Endothelial cell of umbilical vein (primary cell): ENCODE results near the gene ZNF184. TPM values are rescaled to one million over a fixed set of nuclear protein-coding genes. Genes with fewer than 3 reads are reported as not detected.

Experiments
- BruUV-seq: library from RNA; stranded (reverse); fragments of 400-500 nt; replicated peaks from 2 replicates; lab custom pipeline; 2021; lab: Mats Ljungman, UMichigan
- CTCF ChIA-PET: fragments of 300-600, 350-600 bp; sonication (Branson Sonifier 250); formaldehyde crosslinking; loops from one replicate; lab custom pipeline; 2021; ENCODE audit warnings: antibody characterized with exemption, inconsistent platforms; lab: Charles Lee
- POLR2A ChIA-PET: fragments of 300-600, 350-600 bp; sonication (Branson Sonifier 250); formaldehyde crosslinking; loops from one replicate; lab custom pipeline; 2021; ENCODE audit warnings: antibody characterized with exemption, inconsistent platforms; lab: Charles Lee
- DNase-seq: peaks from one replicate; pipeline ENCODE4 v3.0.0-alpha.2; 2011; ENCODE audit warnings: low read depth, low spot score
- FAIRE-seq: peaks from 2 replicates; lab custom pipeline; 2011; peaks lifted over from hg19 to GRCh38; lab: Jason Lieb, UNC
- H2AFZ ChIP-seq: 2 replicates; pipeline ENCODE4 v1.6.0; 2012; ENCODE audit warnings: low read depth, low read length, control low read depth, inconsistent platforms
- H3K27ac ChIP-seq: 2 replicates; pipeline ENCODE4 v1.5.1; 2011; ENCODE audit warnings: low read depth, mild to moderate bottlenecking, control low read depth, low read length, moderate library complexity; ENCODE audit not compliant: insufficient read depth
- H3K27me3 ChIP-seq, 2 experiments: 2 replicates each; pipeline versions ENCODE4 v1.6.0 to v1.6.1; 2011; ENCODE audit warnings: low read length in 2 of 2, mixed read lengths in 1 of 2; ENCODE audit not compliant: control insufficient read depth in 2 of 2, insufficient read depth in 2 of 2
- H3K36me3 ChIP-seq, 2 experiments: 2 replicates in 1 of 2; 3 replicates in 1 of 2; pipeline ENCODE4 v1.5.1; 2011; ENCODE audit warnings: low read length in 2 of 2, mild to moderate bottlenecking in 1 of 2, moderate library complexity in 1 of 2; ENCODE audit not compliant: control insufficient read depth in 2 of 2, insufficient read depth in 2 of 2; ENCODE audit errors: extremely low read depth in 1 of 2
- H3K4me1 ChIP-seq: 3 replicates; pipeline ENCODE4 v1.5.1; 2011; ENCODE audit warnings: mild to moderate bottlenecking, low read length; ENCODE audit not compliant: control insufficient read depth, insufficient read depth; ENCODE audit errors: extremely low read depth
- H3K4me2 ChIP-seq: 2 replicates; pipeline ENCODE4 v1.6.1; 2011; ENCODE audit warnings: low read length, control low read depth, mixed read lengths; ENCODE audit not compliant: insufficient read depth
- H3K4me3 ChIP-seq, 3 experiments: fragments of 200-600 bp in 1 of 3; sonication (generic), shearing (Covaris generic) in 1 of 3; replicated peaks in 1 of 3; 2 replicates each; pipeline ENCODE4 v1.5.1; 2011 to 2016; ENCODE audit warnings: control low read depth in 3 of 3, low read length in 3 of 3, mild to moderate bottlenecking in 2 of 3, inconsistent platforms in 1 of 3, low read depth in 1 of 3, moderate library complexity in 1 of 3; ENCODE audit not compliant: insufficient read depth in 1 of 3
- H3K79me2 ChIP-seq: 2 replicates; pipeline ENCODE4 v1.6.0; 2012; ENCODE audit warnings: low read length, inconsistent platforms; ENCODE audit not compliant: control insufficient read depth, insufficient read depth
- H3K9ac ChIP-seq: replicated peaks from 2 replicates; pipeline ENCODE3; 2011; ENCODE audit warnings: low read length, control low read depth; ENCODE audit not compliant: insufficient read depth; ENCODE audit errors: extremely low read depth
- H3K9me1 ChIP-seq: replicated peaks from 3 replicates; pipeline ENCODE4 v1.6.0; 2011; ENCODE audit warnings: mild to moderate bottlenecking, low read length; ENCODE audit not compliant: control insufficient read depth, insufficient read depth; ENCODE audit errors: extremely low read depth
- H3K9me3 ChIP-seq: replicated peaks from 2 replicates; pipeline ENCODE4 v1.5.1; 2012; ENCODE audit warnings: low read length, inconsistent platforms; ENCODE audit not compliant: control insufficient read depth, insufficient read depth
- H4K20me1 ChIP-seq: replicated peaks from 2 replicates; pipeline ENCODE3; 2011; ENCODE audit warnings: mild to moderate bottlenecking, low read length; ENCODE audit not compliant: control insufficient read depth, insufficient read depth; ENCODE audit errors: extremely low read depth
- CTCF ChIP-seq, 2 donors: IDR thresholded peaks; 1 replicate in 1 of 2; 2 replicates in 1 of 2; pipeline ENCODE4 v1.5.1; 2011; ENCODE audit warnings: low read length in 2 of 2, mild to moderate bottlenecking in 2 of 2, moderate library complexity in 2 of 2, control low read depth in 1 of 2, inconsistent platforms in 1 of 2, low read depth in 1 of 2; ENCODE audit not compliant: insufficient read depth in 1 of 2; ENCODE audit errors: extremely low read depth in 1 of 2
- EZH2 ChIP-seq: IDR thresholded peaks from 2 replicates; pipeline ENCODE4 v1.6.1; 2012; ENCODE audit warnings: borderline replicate concordance, low read depth, mild to moderate bottlenecking, moderate library complexity, low read length, inconsistent platforms; ENCODE audit not compliant: severe bottlenecking
- GATA2 ChIP-seq: IDR thresholded peaks from 2 replicates; pipeline ENCODE4 v1.7.0; 2011; ENCODE audit warnings: low read depth, mild to moderate bottlenecking, moderate library complexity, mixed read lengths, low read length; ENCODE audit not compliant: insufficient read length, insufficient read depth
- MAX ChIP-seq: IDR thresholded peaks from 2 replicates; pipeline ENCODE4 v1.6.1; 2011; ENCODE audit not compliant: insufficient read depth, insufficient read length
- POLR2A ChIP-seq: IDR thresholded peaks from 2 replicates; pipeline ENCODE4 v1.6.1; 2012; ENCODE audit warnings: low read depth, mild to moderate bottlenecking, control low read depth, low read length
- POLR2AphosphoS5 ChIP-seq: IDR thresholded peaks from 2 replicates; pipeline ENCODE4 v1.6.1; 2012; ENCODE audit warnings: low read depth, mild to moderate bottlenecking, control low read depth, low read length, moderate library complexity; ENCODE audit not compliant: insufficient read depth
- dilution Hi-C: fragments of 300-500 bp; cut with MboI; formaldehyde crosslinking; loops from one replicate; pipeline ENCODE4 v1.15.0; 2019; ENCODE audit warnings: low sequenced_read_pairs; ENCODE audit not compliant: extremely low pct_ligation_motif_present
- intact Hi-C: fragments of 100-400 bp; cut with micrococcal nuclease; formaldehyde crosslinking; loops from one replicate; pipeline ENCODE4 v1.10.0; 2022
- polyA plus RNA-seq, 4 experiments: library from polyadenylated mRNA; depleted of rRNA in 3 of 4; stranded (reverse) in 3 of 4; unstranded in 1 of 4; fragments of >200 nt; gene quantifications; 2 replicates each; pipeline versions ENCODE4 v1.2.1 to v1.2.3, GENCODE V29; 2011 to 2012; ENCODE audit warnings: missing spikeins in 1 of 4
- total RNA-seq: library from RNA; stranded (reverse); gene quantifications from 2 replicates; pipeline ENCODE4 v1.2.3, GENCODE V29; 2021

ZNF184 gene
- total and polyA plus RNA-seq, 2 donors (not counting 3 experiments of a cell fraction or from before 2014, with no cell fraction given), result 1.6 to 6.5 TPM

- dilution Hi-C loops (no loop called here), intact Hi-C loops (loop anchor here (1.0 to 5.0 kb wide), 5 partner anchors 8 to 318 kb away; partner anchors contain the start of gene POM121L2)
- BruUV-seq, result TSS peak; percentile 100
- FAIRE-seq (peak; percentile 88), DNase-seq (peak; percentile 58)
- Histone ChIP-seq H3K4me1 (peaks cover 7% of the 10 kb centered on the region), H3K9me3 (no peaks in the 10 kb centered on the region), H4K20me1 (no peaks in the 10 kb centered on the region), H3K79me2 (no peaks in the 10 kb centered on the region), H3K4me2 (peak overlapping the region; percentile 98), H3K27me3 (peaks cover 11 to 23% of the 10 kb centered on the region in 2 experiments), H3K27ac (no peak overlapping the region), H3K9me1 (no peaks in the 10 kb centered on the region), H2AFZ (peak overlapping the region; percentile 99), H3K9ac (peak overlapping the region; percentile 60), H3K36me3 (no peaks in the 10 kb centered on the region), H3K4me3 (peak overlapping the region; percentile 44 to 84 (median 82))
- ChIA-PET CTCF (interaction anchor here (1.5 kb wide), 1 partner anchor 14 kb away, joined by 4 read pairs; no protein-coding TSS in a partner anchor), POLR2A (interaction anchor here (0.5 kb wide), 1 partner anchor 22 kb away, joined by 5 read pairs; no protein-coding TSS in a partner anchor)
- TF ChIP-seq POLR2A (no peak), EZH2 (no peak), CTCF (IDR thresholded peaks at IDR 0.05; ENCODE audit: extremely low read depth in 1 of 2, insufficient read depth in 1 of 2, low read depth in 1 of 2, low read length in 2 of 2) (peak in 1 of 2 donors; percentile 5), POLR2AphosphoS5 (no peak), MAX (no peak), GATA2 (no peak)
These were observed 22.7 kb upstream of the ZNF184 start for GRCh38 chr6:27495386-27496135.
